Dermis microvascular lymphatic vessel endothelial cell (primary cell): ENCODE results near the gene CACNA1B. TPM values are rescaled to one million over a fixed set of nuclear protein-coding genes. Genes with fewer than 3 reads are reported as not detected.

Experiments used
- DNase-seq, 2 donors: peaks; one replicate each; pipeline versions ENCODE4 v3.0.0 to v3.0.0-alpha.2; 2010; ENCODE audit warnings: low read depth in 2 of 2
- total RNA-seq: library from RNA; depleted of rRNA; stranded (reverse); fragments of >200 nt; gene quantifications from 2 replicates; pipeline ENCODE4 v1.2.1, GENCODE V29; 2014

Gene CACNA1B
- total RNA-seq, 1 donor from 2014 or later = under 0.01 TPM

DNA sequence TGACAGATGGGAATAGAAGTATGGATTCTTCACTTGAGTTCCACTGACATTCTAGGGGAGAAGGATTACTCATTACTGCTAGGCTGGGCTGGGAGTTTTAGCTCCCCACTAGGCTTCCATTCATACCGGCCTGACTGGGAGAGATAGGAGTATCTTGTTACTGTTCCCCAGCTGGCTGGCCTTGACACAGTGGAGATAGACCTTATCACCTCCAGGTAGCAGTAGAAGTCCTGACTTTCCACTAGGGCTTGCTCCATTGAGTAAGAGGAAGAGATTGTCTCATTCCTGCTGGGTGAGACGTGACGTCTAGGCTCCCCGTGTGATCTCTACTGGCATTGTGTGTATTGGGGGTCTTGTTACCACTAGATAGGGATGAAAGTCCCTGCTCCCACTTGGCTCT lies 156.4 kb downstream of the CACNA1B start:
- no peak for DNase-seq

DNA sequence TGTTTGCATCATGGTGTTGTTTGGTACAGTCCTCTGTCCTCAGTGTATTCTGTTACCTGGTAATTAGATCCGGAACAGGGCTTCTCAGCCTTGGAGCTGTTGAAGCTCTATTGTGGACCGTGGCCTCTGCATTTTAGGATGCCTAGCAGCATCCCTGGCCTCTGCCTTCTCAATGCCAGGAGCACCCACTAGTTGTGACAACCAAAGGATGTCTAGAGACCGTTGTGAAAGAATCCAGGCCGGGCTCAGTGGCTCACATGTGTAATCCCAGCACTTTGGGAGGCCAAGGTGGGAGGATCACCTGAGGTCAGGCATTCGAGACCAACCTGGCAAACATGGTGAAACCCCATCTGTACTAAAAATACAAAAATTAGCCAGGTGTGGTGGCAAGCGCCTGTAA lies 159.6 kb downstream of the CACNA1B start:
- DNase-seq = no peak

DNA sequence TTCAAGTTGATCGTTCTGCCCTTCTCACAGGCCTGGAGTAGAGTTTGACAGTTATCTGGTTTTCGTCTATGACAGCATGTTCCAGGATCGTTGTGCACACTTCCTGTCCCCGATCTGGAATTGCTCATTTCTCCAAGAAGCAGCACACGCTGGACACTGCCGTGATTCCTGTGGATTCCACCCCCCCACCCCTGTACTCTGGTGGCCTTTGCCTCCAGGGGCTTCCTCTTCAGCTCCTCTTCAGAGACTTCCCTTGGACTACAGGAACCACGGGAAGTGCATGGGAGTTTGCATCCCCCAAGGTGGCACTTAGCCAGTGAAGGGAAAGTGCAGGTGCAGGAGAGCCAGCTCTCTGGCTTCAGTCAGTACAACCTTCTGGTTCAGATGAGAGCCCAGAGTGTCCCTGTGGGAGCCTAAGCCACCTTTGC lies 160.7 kb downstream of the CACNA1B start:
- no peak for DNase-seq

DNA sequence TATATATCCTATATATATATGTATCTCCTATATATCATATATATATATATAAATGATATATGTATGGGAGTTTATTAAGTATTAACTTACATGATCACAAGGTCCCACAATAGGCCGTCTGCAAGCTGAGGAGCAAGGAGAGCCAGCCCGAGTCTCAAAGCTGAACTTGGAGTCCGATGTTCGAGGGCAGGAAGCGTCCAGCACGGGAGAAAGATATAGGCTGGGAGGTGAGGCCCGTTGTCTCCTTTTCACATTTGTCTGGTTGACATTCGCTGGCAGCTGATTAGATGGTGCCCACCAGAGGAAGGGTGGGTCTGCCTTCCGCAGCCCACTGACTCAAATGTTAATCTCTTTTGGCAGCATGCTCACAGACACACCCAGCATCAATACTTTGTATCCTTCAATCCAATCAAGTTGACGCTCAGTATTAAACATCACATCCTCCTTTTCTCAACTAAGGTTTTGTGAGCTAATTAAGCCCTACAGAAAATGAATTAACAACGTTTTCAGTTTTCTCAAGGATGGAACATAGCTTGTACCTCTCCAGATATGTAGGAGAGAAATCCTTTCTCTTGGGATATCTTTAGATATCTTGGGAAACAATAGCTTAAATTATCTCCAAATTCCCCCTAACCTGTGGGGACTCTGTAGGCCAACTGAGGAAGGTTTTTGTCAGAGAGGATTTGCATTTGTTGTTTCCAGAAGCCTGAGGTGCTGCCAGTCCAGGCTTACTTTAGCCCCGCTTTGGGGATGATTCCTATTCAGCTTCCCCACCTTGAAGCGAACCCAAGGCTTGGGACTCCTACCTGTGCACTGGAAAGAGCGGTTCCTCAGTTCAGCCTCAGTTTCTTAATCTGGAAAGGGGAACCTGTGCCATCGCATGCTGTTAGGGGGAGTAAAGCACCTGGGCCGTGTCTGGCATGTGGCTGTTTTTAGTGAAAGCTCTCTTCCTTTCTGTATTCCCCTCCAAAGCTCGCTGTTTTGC lies 163.2 kb downstream of the CACNA1B start:
- no peak for DNase-seq

DNA sequence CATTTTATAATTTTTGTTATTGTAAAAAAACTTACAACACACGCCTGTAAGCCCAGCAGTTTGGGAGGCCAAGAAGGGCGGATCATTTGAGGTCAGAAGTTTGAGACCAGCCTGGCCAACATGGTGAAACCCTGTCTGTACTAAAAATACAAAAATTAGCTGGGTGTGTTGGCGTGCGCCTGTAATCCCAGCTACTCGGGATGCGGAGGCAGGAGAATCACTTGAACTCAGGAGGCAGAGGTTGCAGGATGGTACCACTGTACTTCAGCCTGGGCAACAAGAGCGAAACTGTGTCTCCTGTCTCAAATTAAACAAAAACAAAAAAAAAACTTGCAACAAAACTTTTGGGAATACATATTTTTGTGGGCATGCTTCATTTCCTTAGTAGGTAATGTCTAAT lies 164.6 kb downstream of the CACNA1B start:
- no peak for DNase-seq

DNA sequence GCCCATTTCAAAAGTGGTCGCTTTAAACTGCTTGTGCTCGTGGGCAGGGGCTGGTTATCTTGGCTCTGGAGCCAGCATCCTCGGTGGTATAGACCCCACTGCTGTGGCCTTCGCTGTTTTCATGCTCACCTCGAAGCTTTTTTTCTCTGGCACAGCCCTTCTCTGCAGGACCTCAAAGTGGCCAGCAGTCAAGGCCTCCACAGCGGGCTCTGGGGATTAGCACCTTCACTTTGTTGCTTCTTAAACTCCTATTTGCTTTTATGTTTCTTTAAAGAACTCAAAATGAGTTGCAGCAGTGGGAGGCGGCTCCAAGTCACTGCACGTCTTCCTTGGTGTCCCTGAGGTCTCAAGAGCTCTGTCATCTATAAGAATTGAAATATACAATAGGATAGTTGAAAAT lies 165.1 kb downstream of the CACNA1B start:
- DNase-seq = no peak

DNA sequence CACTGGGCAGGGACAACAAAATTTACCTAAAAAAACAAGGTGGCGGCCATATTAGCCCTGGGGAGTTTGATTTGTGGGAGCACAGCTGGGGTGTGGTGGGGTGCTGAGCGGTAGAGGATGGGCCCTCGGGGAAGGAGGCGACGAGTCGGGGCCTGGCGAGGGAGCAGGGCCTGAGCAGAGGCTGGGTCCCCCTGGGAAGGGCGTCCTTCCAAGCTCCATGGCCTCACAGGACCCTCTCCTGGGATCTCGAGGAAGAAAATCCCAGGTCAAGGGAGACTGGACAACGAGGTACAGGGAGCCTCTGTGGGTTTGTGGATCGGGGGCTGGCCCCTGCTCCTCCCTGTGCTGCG lies 165.5 kb downstream of the CACNA1B start:
- no peak for DNase-seq

DNA sequence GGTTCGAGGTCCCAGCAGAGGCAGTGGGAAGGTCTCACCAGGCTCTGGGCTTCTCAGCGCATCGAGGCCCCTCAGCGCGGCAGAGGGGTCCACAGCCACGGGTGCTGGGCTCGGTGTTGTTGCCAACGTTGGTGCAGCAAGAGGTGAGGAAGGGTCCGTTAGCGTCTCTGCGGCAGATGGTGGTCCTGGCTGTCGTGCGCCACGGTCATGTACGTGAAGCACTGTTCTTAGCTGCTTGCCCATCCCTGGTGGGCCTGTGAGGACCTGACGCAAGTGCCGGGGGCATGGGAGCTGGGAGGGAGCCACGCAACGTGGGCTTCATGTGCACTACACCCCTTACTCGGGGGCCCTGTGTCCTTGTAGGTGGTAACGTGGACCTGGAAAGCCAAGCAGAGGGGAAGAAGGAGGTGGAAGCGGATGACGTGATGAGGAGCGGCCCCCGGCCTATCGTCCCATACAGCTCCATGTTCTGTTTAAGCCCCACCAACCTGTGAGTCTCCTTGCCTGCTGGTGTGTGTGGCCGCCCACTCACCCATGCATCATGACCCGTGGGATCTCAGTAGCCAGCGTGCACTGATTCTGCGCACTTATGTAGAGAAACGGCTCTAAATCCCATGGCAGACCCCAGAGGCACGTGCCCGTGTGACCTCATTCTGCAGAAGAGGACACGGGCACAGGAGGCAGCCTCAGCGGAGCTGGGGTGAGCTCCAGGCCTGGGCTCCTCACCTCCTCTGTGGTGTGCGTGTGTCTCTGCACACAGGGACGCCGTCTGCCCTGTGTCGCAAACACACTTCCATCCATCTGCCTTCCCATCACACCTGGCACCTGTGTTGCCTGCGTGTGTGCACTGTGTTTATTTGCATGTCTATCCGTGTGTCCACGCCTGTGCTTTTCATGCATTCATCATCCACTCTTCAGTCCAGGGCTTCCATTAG lies 166.1 kb downstream of the CACNA1B start:
- no peak for DNase-seq

DNA sequence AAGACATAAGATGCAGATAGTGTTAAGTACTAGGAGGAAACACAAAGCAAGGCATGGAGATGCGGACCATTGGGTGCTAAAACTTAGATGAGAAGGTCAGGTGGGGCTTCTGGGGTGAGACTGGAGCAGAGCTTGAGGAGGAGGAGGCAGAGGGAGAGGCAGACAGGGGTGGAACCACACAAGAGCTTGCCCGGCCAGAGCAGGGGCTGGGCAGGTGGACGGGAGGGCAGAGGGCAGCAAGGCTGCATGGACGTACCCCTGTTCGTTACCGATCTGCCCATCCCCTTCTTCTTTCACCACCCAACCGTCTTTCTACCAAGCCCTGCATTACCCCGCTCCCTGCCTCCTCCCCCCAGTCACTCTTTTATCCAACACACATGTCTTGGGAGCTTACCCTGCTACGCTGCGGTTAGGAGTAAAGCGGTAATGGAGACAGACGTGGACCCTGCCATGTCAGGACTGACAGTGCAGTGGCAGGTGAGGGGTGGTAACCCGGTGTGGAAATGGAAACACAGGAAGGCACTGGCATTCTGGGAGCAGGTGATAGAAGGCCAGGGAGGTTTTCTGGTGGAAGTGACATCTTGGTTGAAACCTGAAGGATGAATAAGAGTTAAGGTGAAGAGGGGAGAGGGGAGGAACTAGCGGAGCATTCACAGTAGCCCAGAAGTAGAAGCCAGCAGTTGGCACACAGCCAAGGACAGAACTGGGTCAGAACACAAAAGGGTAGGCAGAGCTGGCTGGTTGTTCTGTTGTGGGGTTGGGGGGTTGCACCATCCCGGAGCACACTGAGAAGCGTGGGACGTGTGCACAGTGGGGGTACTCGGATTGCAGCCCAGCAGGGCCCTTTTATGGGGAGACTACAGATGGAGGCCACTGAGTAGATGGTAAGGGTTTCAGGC lies 167.2 kb downstream of the CACNA1B start:
- DNase-seq = no peak

DNA sequence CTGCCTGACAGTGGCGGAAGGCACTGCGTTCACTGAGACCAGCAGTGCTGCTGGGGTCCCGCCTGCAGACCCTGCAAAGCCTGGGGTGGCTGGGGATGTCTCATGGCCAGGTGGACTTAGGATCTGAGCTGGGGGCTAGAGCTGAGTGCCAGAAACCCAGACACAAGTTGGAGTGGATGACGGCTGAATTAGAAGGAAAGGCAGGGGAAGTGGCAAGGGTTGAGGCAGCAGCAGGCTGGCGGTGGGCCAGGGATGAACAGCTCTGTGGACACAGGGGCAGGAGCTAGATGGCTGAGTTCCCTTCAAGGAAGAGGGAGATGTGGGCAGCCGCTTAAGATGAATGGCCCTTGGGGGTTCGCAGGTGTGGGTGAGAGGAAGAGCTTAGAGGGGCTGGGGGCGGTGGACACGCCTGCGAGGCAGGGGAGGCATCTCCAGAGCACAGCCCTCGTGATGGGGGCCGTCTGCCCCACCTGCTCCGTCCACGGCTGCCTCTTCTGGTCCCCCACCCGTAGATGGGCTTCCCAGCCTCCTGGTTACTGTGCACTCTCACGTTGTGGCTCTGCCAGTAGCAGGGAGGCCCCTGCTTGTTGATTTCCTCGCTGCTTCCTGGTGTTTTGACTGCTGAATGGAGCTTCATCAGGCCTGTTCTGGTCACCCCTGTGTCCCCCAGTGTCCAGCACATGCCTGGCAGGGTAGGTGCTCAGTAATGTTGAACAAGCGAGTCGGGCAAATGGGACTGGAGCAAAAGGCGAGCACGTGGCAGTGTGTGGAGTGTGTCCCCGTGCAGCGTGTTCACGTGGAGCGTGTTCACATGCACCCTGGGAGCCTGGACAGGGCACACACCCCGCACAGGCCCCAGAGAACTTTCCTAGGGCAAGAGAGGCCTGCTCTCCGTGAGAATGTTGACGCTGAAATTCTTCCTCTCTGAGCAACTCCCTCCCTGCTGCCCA lies 168.2 kb downstream of the CACNA1B start:
- no peak for DNase-seq

DNA sequence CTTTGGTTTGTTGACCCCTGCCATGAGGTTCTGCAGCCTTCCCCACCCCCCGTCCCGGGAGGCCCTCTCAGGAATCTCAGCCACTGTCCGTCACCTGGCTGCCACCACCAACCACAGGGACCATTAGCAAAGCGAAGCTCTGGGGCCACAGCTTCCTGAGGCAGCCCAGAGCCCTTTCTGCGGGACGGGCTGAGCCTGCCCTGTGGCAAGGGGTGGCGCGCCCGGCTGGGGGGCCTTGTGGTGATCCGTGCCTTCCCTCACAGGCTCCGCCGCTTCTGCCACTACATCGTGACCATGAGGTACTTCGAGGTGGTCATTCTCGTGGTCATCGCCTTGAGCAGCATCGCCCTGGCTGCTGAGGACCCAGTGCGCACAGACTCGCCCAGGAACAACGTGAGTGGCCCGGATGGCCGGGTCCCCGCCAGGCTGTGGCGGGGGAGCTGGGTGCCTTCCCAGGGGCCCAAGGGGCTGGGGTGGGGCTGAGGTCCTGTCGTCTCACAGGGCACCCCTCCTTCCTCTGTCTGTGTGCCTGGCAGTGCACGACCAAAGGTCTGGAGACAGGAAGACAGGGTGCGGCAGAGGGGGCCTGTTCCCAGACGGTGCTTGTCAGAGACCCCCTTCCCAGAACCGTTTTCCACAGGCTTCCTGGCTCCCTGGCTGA lies 169.2 kb downstream of the CACNA1B start:
- DNase-seq = no peak

DNA sequence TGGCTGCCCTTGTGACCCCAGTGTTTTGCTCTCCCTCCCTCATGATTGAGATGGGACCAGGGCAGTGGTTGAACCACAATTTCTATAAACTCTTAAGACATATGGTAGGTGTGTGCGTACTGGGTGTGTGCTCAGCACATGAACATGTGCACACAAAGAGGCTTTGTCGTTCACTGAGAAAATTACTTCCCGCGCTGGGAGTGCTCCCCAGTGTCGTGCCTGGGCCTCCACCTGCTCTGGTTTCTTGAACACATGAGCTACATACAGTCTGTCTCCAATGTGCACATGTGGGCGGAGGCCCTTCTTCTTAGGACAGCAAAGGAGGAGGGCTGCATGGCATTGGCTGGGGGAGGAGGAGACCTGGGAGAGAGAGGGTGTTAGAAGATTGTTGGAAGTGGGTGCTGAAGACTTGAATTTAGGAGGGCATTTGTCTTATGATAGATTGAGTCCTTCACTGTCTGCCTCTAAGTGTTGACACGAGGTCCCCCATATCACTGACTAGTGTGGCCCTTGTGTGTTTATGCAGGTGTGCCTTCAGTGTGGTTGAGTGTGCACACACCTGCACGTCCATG lies 170.0 kb downstream of the CACNA1B start:
- no peak for DNase-seq

DNA sequence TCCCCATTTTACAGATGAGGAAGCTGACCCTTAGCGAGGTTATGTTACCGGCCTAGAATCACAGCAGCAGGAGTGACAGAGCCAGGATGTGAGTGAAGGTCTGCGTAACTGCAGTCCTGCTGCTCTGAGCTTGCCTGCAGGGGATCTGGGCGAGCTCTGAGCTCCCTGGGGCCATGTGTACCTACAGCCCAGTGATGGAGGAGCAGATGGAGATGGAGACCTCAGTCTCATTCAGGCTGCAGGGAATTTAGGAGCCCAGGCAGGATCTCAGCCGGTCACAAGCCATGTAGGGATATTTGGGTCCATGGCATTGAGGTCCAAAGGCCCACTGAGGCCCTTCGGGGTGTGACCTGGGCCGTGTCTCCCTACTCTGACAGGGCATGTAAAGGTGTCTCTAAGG lies 170.6 kb downstream of the CACNA1B start:
- no peak for DNase-seq

DNA sequence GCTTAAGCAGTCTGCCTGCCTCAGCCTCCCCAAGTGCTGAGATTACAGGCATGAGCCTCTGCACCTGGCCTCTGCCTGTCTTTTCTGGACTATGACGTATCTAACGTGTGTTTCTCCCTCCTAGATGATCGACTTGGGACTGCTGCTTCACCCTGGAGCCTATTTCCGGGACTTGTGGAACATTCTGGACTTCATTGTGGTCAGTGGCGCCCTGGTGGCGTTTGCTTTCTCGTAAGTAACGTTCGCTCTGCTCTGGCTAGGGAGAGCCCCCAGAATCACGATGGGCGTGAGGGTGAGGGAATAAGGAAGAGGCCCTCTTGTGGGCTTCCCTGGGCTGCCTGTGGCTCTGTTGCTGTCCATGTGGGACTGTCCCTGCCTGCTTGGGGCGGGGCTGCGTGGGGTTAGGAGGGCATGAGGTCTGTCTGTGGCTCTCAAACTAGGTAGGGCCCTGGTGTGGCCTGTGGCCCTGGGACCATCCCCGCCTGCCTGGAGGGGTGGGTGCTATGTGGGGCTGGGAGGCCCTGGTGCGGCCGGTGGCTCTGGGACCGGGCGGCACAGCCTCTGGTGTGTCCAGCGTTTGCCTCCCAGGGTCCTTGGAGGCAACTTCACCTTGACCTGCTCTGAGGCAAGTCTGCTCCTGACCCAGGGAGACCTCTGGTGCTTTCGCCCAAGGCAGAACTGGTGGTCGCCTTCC lies 171.7 kb downstream of the CACNA1B start:
- DNase-seq = no peak

DNA sequence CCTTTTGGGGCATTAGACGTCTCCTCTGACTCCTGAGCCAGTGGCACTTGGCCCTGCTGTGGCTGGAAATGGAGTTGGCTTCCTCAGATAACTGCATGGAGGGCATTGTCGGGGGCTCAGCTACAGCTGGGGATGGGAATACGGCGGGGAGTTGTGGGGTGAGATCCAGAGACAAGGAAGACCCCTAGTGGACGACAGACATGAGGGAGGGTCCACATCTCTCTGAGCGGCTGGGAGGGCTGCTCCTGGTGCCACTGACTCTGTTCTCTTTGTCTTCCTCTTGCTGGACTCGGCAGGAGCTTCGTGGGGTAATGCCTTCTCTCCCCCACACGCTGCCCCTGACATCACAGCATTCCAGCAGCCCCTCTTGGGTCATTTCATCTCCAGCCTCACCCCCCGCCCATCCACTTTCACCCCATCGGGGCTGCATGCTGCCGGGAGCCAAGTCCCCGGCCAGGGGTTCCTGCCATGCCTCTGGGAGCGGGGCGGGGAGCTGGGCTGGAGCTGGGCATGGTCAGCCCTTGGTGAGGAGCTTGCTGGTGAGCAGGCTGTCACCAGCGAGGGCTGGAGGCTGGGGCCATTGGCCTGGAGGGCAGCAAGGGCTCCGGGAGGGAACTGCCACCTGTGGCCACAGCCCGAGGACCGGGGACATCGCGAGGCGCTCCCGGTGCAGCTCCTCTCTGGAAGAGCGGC lies 172.3 kb downstream of the CACNA1B start:
- no peak for DNase-seq

DNA sequence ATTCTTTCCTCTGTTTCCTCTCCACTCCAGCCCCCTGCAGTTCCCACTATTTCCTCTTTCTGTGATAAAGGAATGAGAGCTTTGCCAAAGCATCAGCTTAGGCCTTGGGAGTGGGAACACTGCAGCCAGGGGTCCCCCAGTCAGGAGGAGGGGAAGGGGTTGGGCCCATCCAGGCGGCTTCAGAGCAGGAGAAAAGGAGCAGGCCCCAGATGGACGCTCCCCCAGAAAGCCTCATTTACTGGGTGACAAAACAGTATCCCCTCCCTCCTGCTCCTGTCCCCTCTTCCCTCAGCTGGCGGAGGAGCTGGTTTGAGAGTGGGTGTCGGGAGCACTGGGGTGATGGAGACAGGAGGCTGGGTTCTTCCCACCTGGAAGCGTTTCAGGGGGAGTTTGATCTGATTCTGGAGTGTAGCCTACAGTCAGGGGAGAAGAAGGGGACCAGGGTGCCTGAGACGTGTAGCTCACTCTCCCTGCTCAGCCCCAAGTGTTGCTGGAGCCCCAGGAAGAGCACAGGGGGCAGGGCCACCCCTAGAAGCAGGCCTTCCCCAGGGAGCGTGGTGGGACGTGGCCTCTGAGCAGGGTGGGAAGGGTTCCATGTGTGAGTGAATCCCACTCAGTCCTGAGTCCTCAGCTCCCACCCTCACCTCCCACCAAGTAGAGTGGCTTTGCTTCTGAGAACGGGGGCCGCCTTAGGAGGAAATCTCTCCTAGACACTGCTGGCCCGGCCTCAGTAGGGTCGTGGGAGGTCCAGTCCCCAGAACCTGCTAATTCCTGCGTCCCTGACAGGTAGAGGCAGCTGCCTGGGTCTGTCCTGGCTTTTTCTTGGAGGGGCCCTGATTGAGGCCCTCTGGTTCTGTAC lies 173.1 kb downstream of the CACNA1B start:
- DNase-seq = no peak
